HG02588 (cell line): ENCODE results near the gene TNRC6C.

Experiments used
- ATAC-seq: cut with Tn5 transposase; IDR thresholded peaks from one replicate; pipeline ENCODE4 v1.9.1; 2021; ENCODE audit warnings: mild to moderate bottlenecking, moderate library complexity; ENCODE audit not compliant: unreplicated experiment

Gene TNRC6C

GRCh38 chr17:78012428-78012827 lies 53.9 kb downstream of the TNRC6C start:
- ATAC-seq, result no peak

- no peak for ATAC-seq
Measured at GRCh38 chr17:78013683-78014467, 55.4 kb downstream of the TNRC6C start.

GRCh38 chr17:78014646-78015045 lies 56.1 kb downstream of the TNRC6C start:
- no peak for ATAC-seq

DNA sequence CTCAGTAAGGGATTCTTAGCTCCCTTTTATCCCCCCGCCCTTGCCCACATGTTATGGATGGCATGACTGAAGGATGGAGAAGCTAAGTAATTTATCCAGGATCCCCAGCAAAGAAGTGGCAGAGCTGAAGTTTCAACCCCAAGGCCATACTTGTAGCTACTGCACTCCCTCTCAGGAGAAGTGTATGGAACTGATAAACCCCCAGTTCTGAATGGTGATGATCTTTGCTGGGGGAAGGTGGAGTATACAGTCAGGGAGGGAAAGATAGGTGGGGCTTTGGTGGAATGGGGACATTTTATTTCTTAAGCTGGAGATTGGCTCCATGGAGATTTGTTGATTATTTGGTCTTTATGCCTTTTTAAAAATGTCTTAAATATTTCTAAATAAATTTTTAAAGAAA lies 58.3 kb downstream of the TNRC6C start:
- no peak for ATAC-seq

GRCh38 chr17:78019367-78019975 lies 61.0 kb downstream of the TNRC6C start:
- no peak for ATAC-seq

DNA sequence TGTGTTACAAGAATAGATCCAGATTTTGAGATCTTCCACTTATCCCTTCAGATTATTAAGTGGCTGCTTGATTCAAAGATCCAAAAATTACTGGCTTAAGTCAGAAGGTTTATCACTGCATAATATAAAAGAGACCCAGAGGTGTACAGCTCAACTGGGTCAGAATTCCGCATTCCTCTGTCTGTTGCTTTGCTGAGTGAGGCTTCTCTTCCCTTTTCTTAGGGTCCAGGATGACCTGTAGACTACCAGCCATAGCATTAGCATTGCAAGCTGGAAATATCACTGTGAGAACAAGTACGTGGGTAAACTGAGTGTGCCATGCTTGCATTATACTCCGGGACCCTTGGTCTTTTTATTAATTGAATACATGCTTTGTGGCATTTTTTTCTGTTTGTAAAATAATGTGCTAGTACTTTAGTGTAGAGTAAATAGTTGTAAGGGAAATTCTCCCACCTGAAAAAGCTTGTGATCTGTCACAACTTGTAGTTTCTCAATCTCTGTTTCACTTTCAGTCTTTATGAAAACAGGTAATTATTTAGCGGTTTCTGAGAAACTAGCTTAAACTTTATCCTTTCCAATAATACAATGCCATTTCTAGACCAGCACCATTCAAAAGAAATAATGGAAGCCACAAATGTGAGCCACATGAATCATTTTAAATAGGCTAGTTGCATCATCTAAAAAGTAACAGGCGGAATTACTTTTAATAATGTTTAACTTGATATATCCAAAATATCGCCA lies 61.6 kb downstream of the TNRC6C start:
- peak; percentile 51 for ATAC-seq

- ATAC-seq, result no peak
Measured at GRCh38 chr17:78020717-78021108, 62.2 kb downstream of the TNRC6C start.

DNA sequence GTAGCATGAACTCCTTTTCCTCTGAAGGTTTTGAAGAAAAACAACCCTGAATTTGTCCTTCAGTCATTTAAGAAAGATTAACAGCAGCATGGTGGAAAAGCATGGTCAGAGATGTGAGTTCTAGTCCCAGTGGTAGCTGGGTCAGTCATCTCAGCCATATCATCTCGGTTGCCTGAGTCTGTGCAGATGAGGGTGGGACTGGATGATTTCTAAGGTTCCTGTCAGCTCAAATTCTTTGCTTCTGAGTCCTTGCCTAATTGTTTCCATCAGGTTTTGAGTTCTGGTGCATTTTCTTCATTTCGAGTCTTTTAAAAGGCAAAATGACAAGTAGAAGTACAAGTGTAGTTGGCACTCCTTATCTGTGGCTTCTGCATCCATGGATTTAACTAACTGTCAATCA lies 63.9 kb downstream of the TNRC6C start:
- no peak for ATAC-seq

GRCh38 chr17:78023042-78023441 lies 64.5 kb downstream of the TNRC6C start:
- ATAC-seq, result no peak

DNA sequence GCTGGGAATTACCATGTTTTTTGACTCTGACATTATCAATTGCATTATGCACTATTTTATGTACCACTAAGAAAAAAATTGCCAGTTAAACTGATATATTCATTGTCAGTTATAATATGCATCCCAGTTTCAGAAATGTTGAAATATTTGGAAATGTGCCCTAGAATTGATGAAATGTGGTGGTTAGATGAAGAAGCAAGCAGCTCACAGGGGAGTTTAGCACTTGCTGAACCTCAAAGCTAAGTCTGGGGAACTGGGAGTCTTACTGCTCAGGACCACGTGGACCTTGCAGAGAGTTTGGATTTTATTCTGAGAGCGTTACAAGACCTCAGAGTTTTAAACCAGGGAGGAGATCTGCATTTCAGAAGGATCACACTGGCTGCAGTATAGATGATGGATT lies 67.9 kb downstream of the TNRC6C start:
- ATAC-seq, result no peak

GRCh38 chr17:78027121-78027520 lies 68.6 kb downstream of the TNRC6C start:
- no peak for ATAC-seq

GRCh38 chr17:78029697-78030096 lies 71.2 kb downstream of the TNRC6C start:
- no peak for ATAC-seq

DNA sequence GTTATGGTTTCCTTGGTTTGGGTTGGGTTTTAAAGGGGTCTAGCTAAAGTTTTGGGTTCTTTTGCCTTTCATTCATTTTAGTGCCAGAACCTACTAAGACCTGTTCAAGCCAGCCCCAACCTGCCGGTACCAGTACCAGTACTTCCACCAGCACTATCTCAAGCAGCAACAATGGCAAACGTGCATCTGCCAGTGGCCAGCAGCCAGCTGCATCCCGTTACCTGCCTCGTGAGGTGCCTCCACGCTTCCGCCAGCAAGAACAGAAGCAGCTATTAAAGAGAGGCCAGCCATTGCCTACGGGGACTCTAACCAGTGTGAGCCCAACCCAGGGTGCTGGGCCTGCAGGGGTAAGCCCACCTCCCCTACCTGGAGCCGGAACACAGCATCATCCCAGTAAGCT lies 72.9 kb downstream of the TNRC6C start:
- no peak for ATAC-seq

- no peak for ATAC-seq
Measured at GRCh38 chr17:78032166-78032565, 73.7 kb downstream of the TNRC6C start.

GRCh38 chr17:78034429-78035091 lies 76.1 kb downstream of the TNRC6C start:
- no peak for ATAC-seq

- no peak for ATAC-seq
Measured at GRCh38 chr17:78037280-78037679, 78.8 kb downstream of the TNRC6C start.

- ATAC-seq, result no peak
Measured at GRCh38 chr17:78038748-78039288, 80.3 kb downstream of the TNRC6C start.

- ATAC-seq, result no peak
Measured at GRCh38 chr17:78039581-78039980, 81.1 kb downstream of the TNRC6C start.

DNA sequence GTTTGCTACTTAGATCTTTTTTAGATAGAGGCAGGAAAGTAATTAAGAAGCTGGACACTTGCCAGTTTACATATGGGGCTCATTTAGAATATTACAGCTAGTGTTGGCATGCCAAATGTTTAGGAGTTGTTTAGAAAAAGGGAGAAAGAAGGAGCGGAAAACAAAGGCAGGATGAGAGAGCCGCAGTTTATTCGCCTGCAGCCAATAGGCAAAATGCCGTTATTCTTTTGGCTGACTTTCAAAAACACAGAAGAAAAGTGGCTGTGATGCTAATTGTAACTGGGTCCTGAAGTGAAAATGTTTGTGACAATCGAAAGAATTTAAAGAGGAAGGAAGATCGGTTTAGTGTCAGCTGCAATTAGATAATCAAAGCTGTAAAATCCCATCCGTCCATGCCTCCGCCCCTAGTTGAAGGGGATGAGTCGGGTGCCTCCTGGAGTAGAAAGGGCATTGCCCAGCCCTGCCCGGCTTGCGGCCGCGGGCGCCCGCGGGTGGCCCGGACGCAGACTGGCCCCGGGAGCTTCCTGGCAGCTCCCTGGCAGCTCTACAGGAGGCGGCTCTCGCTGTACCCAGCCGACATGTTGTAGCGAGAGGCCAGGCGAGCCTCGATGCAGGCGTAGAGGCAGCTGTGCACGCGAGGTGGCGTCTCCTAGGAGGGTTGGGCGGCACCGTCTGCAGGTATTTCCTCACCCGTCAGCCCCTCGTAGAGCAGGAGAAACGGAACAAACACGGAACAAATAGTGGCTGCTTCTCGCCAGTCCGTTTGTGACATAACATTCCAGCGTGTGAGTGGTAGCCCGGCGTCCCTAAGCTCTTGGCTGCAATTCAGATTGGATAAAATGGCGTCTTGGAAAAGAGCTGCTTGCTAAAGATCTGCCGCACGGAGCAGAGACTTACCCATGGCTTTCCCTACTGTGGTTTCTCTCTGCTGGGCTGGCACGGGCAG lies 82.2 kb downstream of the TNRC6C start:
- no peak for ATAC-seq
